Prostate gland (tissue), 2 donors: ENCODE measurements around the gene PSKH1. TPM values are rescaled to one million over a fixed set of nuclear protein-coding genes. Genes with fewer than 3 reads are reported as not detected.
"Not testable (repeated sequence)": the region's sequence is repeated elsewhere in the genome, so short reads cannot be mapped to it uniquely, and the experiment has no call there.

ENCODE experiments used
- DNase-seq: peaks from one replicate; pipeline ENCODE4 v3.0.0-alpha.2; 2019; ENCODE audit warnings: low spot score
- H3K27ac ChIP-seq, 2 donors: fragments of 200-600 bp; sonication (generic); 2 replicates each; pipeline ENCODE4 v1.5.1; 2017 to 2019
- H3K27me3 ChIP-seq: fragments of 200-600 bp; sonication (generic); replicated peaks from 2 replicates; pipeline ENCODE4 v1.5.1; 2019; ENCODE audit not compliant: insufficient read depth
- H3K36me3 ChIP-seq, 2 donors: fragments of 200-600 bp; sonication (generic); 1 replicate in 1 of 2; 2 replicates in 1 of 2; pipeline versions ENCODE4 v1.5.1 to v1.8.1; 2017 to 2019
- H3K4me1 ChIP-seq: fragments of 200-600 bp; sonication (generic); replicated peaks from 2 replicates; pipeline ENCODE4 v1.5.1; 2019
- H3K4me3 ChIP-seq, 2 donors: fragments of 200-600 bp; sonication (generic); 2 replicates each; pipeline ENCODE4 v1.5.1; 2017 to 2019
- H3K9me3 ChIP-seq: fragments of 200-600 bp; sonication (generic); 2 replicates; pipeline ENCODE4 v1.5.1; 2017
- CTCF ChIP-seq, 4 experiments: fragments of 200-600 bp in 2 of 4; fragments of 450-650 bp in 2 of 4; sonication (generic) in 2 of 4; IDR thresholded peaks; 1 replicate in 3 of 4; 2 replicates in 1 of 4; pipeline ENCODE4 v1.5.1; 2016 to 2019; ENCODE audit warnings: antibody characterized with exemption in 4 of 4, mild to moderate bottlenecking in 2 of 4, moderate library complexity in 2 of 4
- POLR2A ChIP-seq: fragments of 450-650 bp; IDR thresholded peaks from one replicate; pipeline ENCODE4 v1.6.1; 2016; ENCODE audit warnings: antibody characterized with exemption, mild to moderate bottlenecking
- POLR2AphosphoS5 ChIP-seq: sonication (generic); formaldehyde crosslinking; IDR thresholded peaks from one replicate; pipeline ENCODE4 v1.6.1; 2017; ENCODE audit warnings: antibody characterized with exemption
- WGBS: methylation state at CpG from one replicate; pipeline ENCODE4 v1.1.5; 2018; 5-methylcytosine and 5-hydroxymethylcytosine counted together
- intact Hi-C: fragments of 100-400 bp; cut with DNase I; formaldehyde crosslinking; loops from one replicate; pipeline ENCODE4 v1.14.2; 2022
- total RNA-seq, 2 donors: library from RNA; depleted of rRNA; stranded (reverse); fragments of >200 nt; gene quantifications; one replicate each; pipeline ENCODE4 v1.1.0, GENCODE V29; 2016

The PSKH1 gene
- total RNA-seq, 2 donors from 2014 or later, result 16.7 to 53.2 TPM

- WGBS, result 46% methylated on average over 6 of the region's 6 CpGs
- DNase-seq, result peak; percentile 60
- Histone ChIP-seq H3K4me3 (peak overlapping the region; percentile 66 to 94), H3K27ac (peak overlapping the region; percentile 91 to 95), H3K9me3 (no peaks in the 10 kb centered on the region), H3K27me3 (no peaks in the 10 kb centered on the region), H3K36me3 (no peaks in the 10 kb centered on the region), H3K4me1 (peaks cover 14% of the 10 kb centered on the region)
- TF ChIP-seq POLR2AphosphoS5 (no peak), CTCF (IDR thresholded peaks at IDR 0.05) (no peak), POLR2A (no peak)
- intact Hi-C loops, result loop anchor here (10.0 kb wide), 1 partner anchor 402 kb away; no protein-coding TSS in a partner anchor
Observed at GRCh38 chr16:67936880-67937605, 44.0 kb downstream of the PSKH1 start.

- not testable (repeated sequence) for H3K9me3 ChIP-seq, H3K4me3 ChIP-seq, H3K36me3 ChIP-seq, DNase-seq, H3K27me3 ChIP-seq, H3K27ac ChIP-seq
- WGBS, result 90% methylated on average over 5 of the region's 5 CpGs
- H3K4me1 ChIP-seq, result peaks cover 14% of the 10 kb centered on the region
- intact Hi-C loops, result loop anchor here (10.0 kb wide), 1 partner anchor 403 kb away; no protein-coding TSS in a partner anchor
Observed at GRCh38 chr16:67937713-67938112, 44.7 kb downstream of the PSKH1 start.

GRCh38 chr16:67939507-67940445, 46.7 kb downstream of the PSKH1 start:
- TF ChIP-seq POLR2AphosphoS5 (peak; percentile 13), CTCF (IDR thresholded peaks at IDR 0.05) (no peak), POLR2A (no peak)
- H3K4me1 ChIP-seq, result peaks cover 14% of the 10 kb centered on the region
- no peak overlapping the region for H3K4me3 ChIP-seq
- peak; percentile 57 for DNase-seq
- H3K27me3 ChIP-seq, result no peaks in the 10 kb centered on the region
- H3K9me3 ChIP-seq, result no peaks in the 10 kb centered on the region
- intact Hi-C loops, result loop anchor here (10.0 kb wide), 1 partner anchor 405 kb away; no protein-coding TSS in a partner anchor
- 64% methylated on average over 33 of the region's 33 CpGs for WGBS
- H3K27ac ChIP-seq, result no peak overlapping the region
- peaks cover 0 to 3% of the 10 kb centered on the region in 2 donors for H3K36me3 ChIP-seq

- peaks cover 2 to 6% of the 10 kb centered on the region in 2 donors for H3K36me3 ChIP-seq
- H3K27ac ChIP-seq, result no peak overlapping the region
Observed at GRCh38 chr16:67940446-67941089, 47.5 kb downstream of the PSKH1 start.

More at GRCh38 chr16:67940446-67941089, 47.5 kb downstream of the PSKH1 start:
- WGBS, result 96% methylated on average over 5 of the region's 5 CpGs
- intact Hi-C loops, result no loop called here
- Histone ChIP-seq H3K9me3 (no peaks in the 10 kb centered on the region), H3K4me3 (no peak overlapping the region), H3K4me1 (peaks cover 7% of the 10 kb centered on the region), H3K27me3 (no peaks in the 10 kb centered on the region)
- DNase-seq, result no peak
- TF ChIP-seq CTCF (IDR thresholded peaks at IDR 0.05) (no peak), POLR2AphosphoS5 (no peak)
